HG02759 (cell line): ENCODE results near the gene NPFFR1.
"Not testable (repeated sequence)": the region's sequence is repeated elsewhere in the genome, so short reads cannot be mapped to it uniquely, and the experiment has no call there.

ENCODE experiments used
- ATAC-seq: cut with Tn5 transposase; IDR thresholded peaks from one replicate; pipeline ENCODE4 v1.9.1; 2021; ENCODE audit warnings: mild to moderate bottlenecking, moderate library complexity; ENCODE audit not compliant: unreplicated experiment

NPFFR1 gene

GRCh38 chr10:70232155-70232858, 51.5 kb downstream of the NPFFR1 start:
- ATAC-seq: no peak

- no peak for ATAC-seq
Measured at GRCh38 chr10:70228491-70228890, 55.3 kb downstream of the NPFFR1 start.

- ATAC-seq: no peak
Measured at GRCh38 chr10:70227548-70228320, 56.1 kb downstream of the NPFFR1 start.

GRCh38 chr10:70223728-70224127, 60.1 kb downstream of the NPFFR1 start:
- no peak for ATAC-seq

GRCh38 chr10:70222811-70223447, 60.9 kb downstream of the NPFFR1 start:
- not testable (repeated sequence) for ATAC-seq

- ATAC-seq: no peak
Measured at GRCh38 chr10:70222340-70222794, 61.4 kb downstream of the NPFFR1 start.

GRCh38 chr10:70221030-70221429, 62.8 kb downstream of the NPFFR1 start:
- no peak for ATAC-seq

- ATAC-seq: no peak
Measured at GRCh38 chr10:70212879-70213278, 70.9 kb downstream of the NPFFR1 start.

GRCh38 chr10:70212277-70212676, 71.5 kb downstream of the NPFFR1 start:
- no peak for ATAC-seq

GRCh38 chr10:70206762-70207161, 77.0 kb downstream of the NPFFR1 start:
- no peak for ATAC-seq

- ATAC-seq: no peak
Measured at GRCh38 chr10:70201105-70201504, 82.7 kb downstream of the NPFFR1 start.

- ATAC-seq: no peak
Measured at GRCh38 chr10:70198696-70199466, 84.9 kb downstream of the NPFFR1 start.
